HCT116 (cell line): ENCODE data around the gene USP15. TPM values are rescaled to one million over a fixed set of nuclear protein-coding genes. Genes with fewer than 3 reads are reported as not detected.

ENCODE experiments used
- ATAC-seq: fragments of 200-7000 bp; cut with Tn5 transposase; 2 replicates; pipeline ENCODE4 v1.9.1; 2020; ENCODE audit warnings: mild to moderate bottlenecking, moderate library complexity
- BruUV-seq: library from RNA; stranded (reverse); fragments of 400-500 nt; replicated peaks from 2 replicates; lab custom pipeline; 2021; lab: Mats Ljungman, UMichigan
- CTCF ChIA-PET: fragments of 300-600 bp; sonication (Branson Sonifier 250); formaldehyde crosslinking; loops from one replicate; lab custom pipeline; 2021; ENCODE audit warnings: antibody characterized with exemption; lab: Charles Lee
- POLR2A ChIA-PET: fragments of 300-600, 350-600 bp; sonication (Branson Sonifier 250); formaldehyde crosslinking; loops from one replicate; lab custom pipeline; 2021; ENCODE audit warnings: antibody characterized with exemption; lab: Charles Lee
- RAD21 ChIA-PET, 2 experiments: fragments of 300-600 bp; sonication (Branson Sonifier 250); formaldehyde crosslinking; loops; one replicate each; lab custom pipeline; 2023; ENCODE audit warnings: low total read pairs in 2 of 2; ENCODE audit not compliant: uncharacterized antibody in 2 of 2, unreplicated experiment in 2 of 2, low non-redundant PET in 1 of 2; lab: Charles Lee
- DNase-seq: peaks from one replicate; pipeline ENCODE4 v3.0.0-alpha.2; 2010; ENCODE audit warnings: low read depth, low spot score
- H2AFZ ChIP-seq: fragments of 200-600 bp; shearing (Covaris generic), sonication (generic); 2 replicates; pipeline ENCODE4 v1.6.1; 2017; ENCODE audit warnings: low read depth, mixed run types, mixed read lengths, antibody characterized with exemption, low read length; ENCODE audit not compliant: poor library complexity, severe bottlenecking
- H3K27ac ChIP-seq: 2 replicates; pipeline ENCODE4 v1.5.1; 2012; ENCODE audit warnings: low read depth, low read length
- H3K27me3 ChIP-seq: fragments of 200-600 bp; sonication (generic); 2 replicates; pipeline ENCODE4 v1.6.1; 2016; ENCODE audit warnings: mixed run types, low read length, mixed read lengths; ENCODE audit not compliant: insufficient read depth
- H3K36me3 ChIP-seq, 2 experiments: fragments of 200-500 bp in 1 of 2; fragments of 200-600 bp in 1 of 2; sonication (Bioruptor generic) in 1 of 2; sonication (generic) in 1 of 2; 2 replicates each; pipeline versions ENCODE4 v1.5.1 to v1.6.1; 2014 to 2016; ENCODE audit warnings: low read length in 2 of 2, inconsistent platforms in 1 of 2, mixed read lengths in 1 of 2, mixed run types in 1 of 2; ENCODE audit not compliant: insufficient read depth in 2 of 2, control insufficient read depth in 1 of 2
- H3K4me1 ChIP-seq, 2 experiments: fragments of 200-600 bp in 1 of 2; sonication (generic) in 1 of 2; 2 replicates each; pipeline versions ENCODE4 v1.5.1 to v1.6.1; 2012 to 2017; ENCODE audit warnings: low read length in 2 of 2, inconsistent platforms in 1 of 2, mild to moderate bottlenecking in 1 of 2, mixed read lengths in 1 of 2, mixed run types in 1 of 2, moderate library complexity in 1 of 2; ENCODE audit not compliant: insufficient read depth in 2 of 2, control insufficient read depth in 1 of 2
- H3K4me2 ChIP-seq: fragments of 200-600 bp; sonication (generic); 2 replicates; pipeline ENCODE4 v1.6.1; 2017; ENCODE audit warnings: mixed run types, low read length, mixed read lengths
- H3K4me3 ChIP-seq, 2 experiments: fragments of 200-600 bp in 1 of 2; sonication (generic) in 1 of 2; replicated peaks in 1 of 2; 2 replicates each; pipeline ENCODE4 v1.5.1; 2011 to 2016; ENCODE audit warnings: low read length in 2 of 2, control low read depth in 1 of 2, low read depth in 1 of 2, mild to moderate bottlenecking in 1 of 2, mixed read lengths in 1 of 2, mixed run types in 1 of 2
- H3K79me2 ChIP-seq: fragments of 200-600 bp; sonication (generic); 2 replicates; pipeline ENCODE4 v1.6.1; 2017; ENCODE audit warnings: mild to moderate bottlenecking, mixed run types, low read length, moderate library complexity, mixed read lengths; ENCODE audit not compliant: insufficient read depth
- H3K9ac ChIP-seq: fragments of 200-600 bp; sonication (generic); 2 replicates; pipeline ENCODE4 v1.6.1; 2016; ENCODE audit warnings: low read length, mixed read lengths
- H3K9me2 ChIP-seq: fragments of 200-600 bp; sonication (generic), shearing (Covaris generic); 2 replicates; pipeline ENCODE4 v1.6.1; 2017; ENCODE audit warnings: mixed run types, mild to moderate bottlenecking, moderate library complexity; ENCODE audit not compliant: insufficient read depth
- H3K9me3 ChIP-seq, 2 experiments: fragments of 200-500 bp in 1 of 2; fragments of 200-600 bp in 1 of 2; sonication (Bioruptor generic) in 1 of 2; sonication (generic) in 1 of 2; 2 replicates each; pipeline ENCODE4 v1.6.1; 2014 to 2017; ENCODE audit warnings: low read length in 2 of 2, mixed read lengths in 2 of 2, inconsistent platforms in 1 of 2, low read depth in 1 of 2, mild to moderate bottlenecking in 1 of 2, mixed run types in 1 of 2, moderate library complexity in 1 of 2; ENCODE audit not compliant: control insufficient read depth in 1 of 2, insufficient read depth in 1 of 2
- H4K20me1 ChIP-seq: fragments of 200-600 bp; sonication (generic), shearing (Covaris generic); 2 replicates; pipeline ENCODE4 v1.6.1; 2017; ENCODE audit warnings: mixed run types, mild to moderate bottlenecking, moderate library complexity; ENCODE audit not compliant: insufficient read depth
- ATF3 ChIP-seq: IDR thresholded peaks from 2 replicates; pipeline ENCODE4 v1.6.1; 2012
- EGR1 ChIP-seq: IDR thresholded peaks from 2 replicates; pipeline ENCODE4 v1.6.1; 2012; ENCODE audit warnings: low read depth
- EZH2phosphoT487 ChIP-seq: fragments of 200-600 bp; IDR thresholded peaks from 2 replicates; pipeline ENCODE4 v1.6.1; 2018; ENCODE audit warnings: antibody characterized with exemption, borderline replicate concordance
- FOSL1 ChIP-seq: IDR thresholded peaks from 2 replicates; pipeline ENCODE4 v1.6.1; 2012; ENCODE audit warnings: low read depth
- JUND ChIP-seq: IDR thresholded peaks from 2 replicates; pipeline ENCODE4 v1.6.1; 2012
- MAX ChIP-seq: IDR thresholded peaks from 2 replicates; pipeline ENCODE4 v1.6.1; 2012
- POLR2AphosphoS5 ChIP-seq: IDR thresholded peaks from 2 replicates; pipeline ENCODE4 v1.6.1; 2011; ENCODE audit warnings: mild to moderate bottlenecking, low read depth, low read length, moderate library complexity
- RAD21 ChIP-seq: IDR thresholded peaks from 2 replicates; pipeline ENCODE4 v1.6.1; 2012; ENCODE audit warnings: low read depth, mild to moderate bottlenecking
- SIN3A ChIP-seq: IDR thresholded peaks from 2 replicates; pipeline ENCODE4 v1.6.1; 2012; ENCODE audit warnings: low read depth
- TCF7L2 ChIP-seq: IDR thresholded peaks from 2 replicates; pipeline ENCODE4 v1.7.0; 2011; ENCODE audit warnings: borderline replicate concordance, inconsistent platforms; ENCODE audit not compliant: insufficient read depth, insufficient read length; ENCODE audit errors: extremely low read depth
- YY1 ChIP-seq: IDR thresholded peaks from 2 replicates; pipeline ENCODE4 v1.6.1; 2011; ENCODE audit warnings: low read length, low read depth, moderate library complexity, mild to moderate bottlenecking; ENCODE audit not compliant: insufficient replicate concordance; ENCODE audit errors: extremely low read depth
- ZFX ChIP-seq: fragments of 450-650 bp; IDR thresholded peaks from 2 replicates; pipeline ENCODE4 v1.6.1; 2017
- intact Hi-C: fragments of 100-400 bp; cut with micrococcal nuclease; formaldehyde crosslinking; loops from 2 replicates; pipeline ENCODE4 v1.10.0; 2022
- total RNA-seq: library from RNA; stranded (reverse); gene quantifications from one replicate; pipeline ENCODE4 v1.2.1, GENCODE V29; 2021; ENCODE audit not compliant: unreplicated experiment

USP15 gene
- total RNA-seq, 1 experiment from 2014 or later: 49.5 TPM

- peaks cover 25% of the 10 kb centered on the region for H3K79me2 ChIP-seq
- H3K4me3 ChIP-seq: no peak overlapping the region
- ATAC-seq: no peak
- no TSS peak for BruUV-seq
- H3K27me3 ChIP-seq: no peaks in the 10 kb centered on the region
- H3K4me2 ChIP-seq: no peak overlapping the region
- ChIA-PET POLR2A (no interaction called here), RAD21 (no interaction called here), CTCF (no interaction called here)
- intact Hi-C loops: no loop called here
- H3K9me2 ChIP-seq: no peaks in the 10 kb centered on the region
- H3K9ac ChIP-seq: no peak overlapping the region
- peaks cover 0 to 3% of the 10 kb centered on the region in 2 experiments; a peak in 1 of 4 replicates for H3K9me3 ChIP-seq
- H3K4me1 ChIP-seq: no peaks in the 10 kb centered on the region
- peaks cover 2 to 32% of the 10 kb centered on the region in 2 experiments; a peak in 3 of 4 replicates for H3K36me3 ChIP-seq
- H2AFZ ChIP-seq: no peak overlapping the region
- 0 out of 2 replicates have a peak, but pooled peaks cover 7% of the 10 kb centered on the region for H4K20me1 ChIP-seq
- TF ChIP-seq EGR1: no peak
- TF ChIP-seq YY1: no peak
- TF ChIP-seq RAD21: no peak
- no peak for TF ChIP-seq POLR2AphosphoS5
- no peak for TF ChIP-seq TCF7L2
- no peak for TF ChIP-seq ZFX
- TF ChIP-seq JUND: no peak
- no peak for TF ChIP-seq ATF3
- TF ChIP-seq MAX: no peak
- no peak for TF ChIP-seq FOSL1
- no peak for TF ChIP-seq EZH2phosphoT487
- no peak for TF ChIP-seq SIN3A
- TF ChIP-seq, all 23 proteins: peak for 0
- DNase-seq: no peak
- no peak overlapping the region for H3K27ac ChIP-seq
These were observed 45.6 kb downstream of the USP15 start for GRCh38 chr12:62305778-62306177.
